Measurements from ENCODE around the gene ANGPTL8.

GRCh38 chr19:11290256-11290655 is 50.8 kb downstream of the ANGPTL8 start:
- TF ChIP-seq POLR2A (IDR thresholded peaks at IDR 0.05; ENCODE audit: low read length) (no peak), GATA1 (IDR thresholded peaks at IDR 0.05; ENCODE audit: low read depth, low read length) (no peak)
